OCI-LY7 (cell line): ENCODE results near the gene MRPS24. TPM values are rescaled to one million over a fixed set of nuclear protein-coding genes. Genes with fewer than 3 reads are reported as not detected.

Experiments used
- BruUV-seq: library from RNA; stranded (reverse); fragments of 400-500 nt; replicated peaks from 2 replicates; lab custom pipeline; 2021; lab: Mats Ljungman, UMichigan
- CTCF ChIA-PET: fragments of 300-600 bp; sonication (Branson Sonifier 250); formaldehyde crosslinking; loops from one replicate; lab custom pipeline; 2022; ENCODE audit warnings: antibody characterized with exemption; ENCODE audit not compliant: unreplicated experiment; lab: Charles Lee
- POLR2A ChIA-PET: fragments of 300-600 bp; sonication (Branson Sonifier 250); formaldehyde crosslinking; loops from one replicate; lab custom pipeline; 2022; ENCODE audit warnings: antibody characterized with exemption; lab: Charles Lee
- DNase-seq: peaks from one replicate; pipeline ENCODE4 v3.0.0-alpha.2; 2015; ENCODE audit warnings: low spot score
- H2AFZ ChIP-seq: fragments of 200-600 bp; sonication (generic), shearing (Covaris generic); 2 replicates; pipeline ENCODE4 v1.6.1; 2014; ENCODE audit warnings: mild to moderate bottlenecking, antibody characterized with exemption, low read length, moderate library complexity
- H3K27ac ChIP-seq: fragments of 200-600 bp; sonication (generic); 2 replicates; pipeline ENCODE4 v1.5.1; 2014; ENCODE audit warnings: mixed run types, low read depth, mild to moderate bottlenecking, moderate library complexity, low read length, inconsistent platforms; ENCODE audit not compliant: poor library complexity, severe bottlenecking
- H3K36me3 ChIP-seq: fragments of 200-600 bp; sonication (generic); 2 replicates; pipeline ENCODE4 v1.6.1; 2014; ENCODE audit warnings: mild to moderate bottlenecking, antibody characterized with exemption, low read length, moderate library complexity, mixed read lengths; ENCODE audit not compliant: insufficient read depth
- H3K4me1 ChIP-seq: fragments of 200-600 bp; sonication (generic); 2 replicates; pipeline ENCODE4 v1.5.1; 2014; ENCODE audit warnings: mild to moderate bottlenecking, low read length; ENCODE audit not compliant: insufficient read depth, poor library complexity, severe bottlenecking
- H3K4me2 ChIP-seq: fragments of 200-600 bp; sonication (generic); 2 replicates; pipeline ENCODE4 v1.6.1; 2014; ENCODE audit warnings: mild to moderate bottlenecking, low read length
- H3K4me3 ChIP-seq: fragments of 200-600 bp; sonication (generic); 2 replicates; pipeline ENCODE4 v1.5.1; 2014; ENCODE audit warnings: mild to moderate bottlenecking, low read depth, low read length; ENCODE audit not compliant: poor library complexity, severe bottlenecking
- H3K79me2 ChIP-seq: fragments of 200-600 bp; sonication (generic); 2 replicates; pipeline ENCODE4 v1.6.1; 2016; ENCODE audit warnings: low read depth, mild to moderate bottlenecking, low read length, moderate library complexity, mixed read lengths; ENCODE audit not compliant: insufficient read depth
- H3K9me2 ChIP-seq: fragments of 200-600 bp; sonication (generic); 2 replicates; pipeline ENCODE4 v1.6.1; 2016; ENCODE audit warnings: mild to moderate bottlenecking, low read length, mixed read lengths; ENCODE audit not compliant: insufficient read depth
- H3K9me3 ChIP-seq: fragments of 200-600 bp; sonication (generic); 2 replicates; pipeline ENCODE4 v1.6.1; 2014; ENCODE audit warnings: mild to moderate bottlenecking, mixed run types, low read length, mixed read lengths
- H4K20me1 ChIP-seq: fragments of 200-600 bp; sonication (generic); 2 replicates; pipeline ENCODE4 v1.6.1; 2014; ENCODE audit warnings: mild to moderate bottlenecking, antibody characterized with exemption, low read length, moderate library complexity, mixed read lengths; ENCODE audit not compliant: insufficient read depth
- CTCF ChIP-seq: fragments of 200-600 bp; sonication (generic); conservative IDR thresholded peaks from 2 replicates; pipeline ENCODE4 v1.5.1; 2014; ENCODE audit warnings: mild to moderate bottlenecking, antibody characterized with exemption, low read length, moderate library complexity, mixed read lengths
- EZH2phosphoT487 ChIP-seq: fragments of 200-600 bp; sonication (generic); IDR thresholded peaks from 2 replicates; pipeline ENCODE4 v1.6.1; 2018; ENCODE audit warnings: low read depth, borderline replicate concordance, mild to moderate bottlenecking, mixed run types, antibody characterized with exemption, low read length, moderate library complexity, mixed read lengths
- intact Hi-C: fragments of 100-400 bp; cut with micrococcal nuclease; formaldehyde crosslinking; loops from one replicate; pipeline ENCODE4 v1.10.0; 2022; ENCODE audit not compliant: unreplicated experiment
- total RNA-seq, 2 experiments: library from RNA; depleted of rRNA in 1 of 2; stranded (reverse); fragments of >200 nt in 1 of 2; shearing (Covaris generic) in 1 of 2; gene quantifications; 2 replicates each; pipeline ENCODE4 v1.2.3, GENCODE V29; 2014 to 2022

Gene MRPS24
- total RNA-seq, 2 experiments from 2014 or later, result 65.1 to 83.4 TPM

GRCh38 chr7:43844257-43844656, 25.1 kb downstream of the MRPS24 start:
- H3K9me3 ChIP-seq, result no peaks in the 10 kb centered on the region
- ChIA-PET CTCF (interaction anchor here (0.5 to 0.6 kb wide), 2 partner anchors 313 to 335 kb away, joined by 3 read pairs; no protein-coding TSS in a partner anchor), POLR2A (interaction anchor here (0.7 kb wide), 1 partner anchor 103 kb away, joined by 3 read pairs; no protein-coding TSS in a partner anchor)
- intact Hi-C loops, result no loop called here
- H3K4me2 ChIP-seq, result no peak overlapping the region
- H4K20me1 ChIP-seq, result no peaks in the 10 kb centered on the region
- BruUV-seq, result no TSS peak
- H3K27ac ChIP-seq, result no peak overlapping the region
- TF ChIP-seq CTCF, result no peak
- TF ChIP-seq EZH2phosphoT487, result no peak
- no peaks in the 10 kb centered on the region for H3K79me2 ChIP-seq
- H3K4me1 ChIP-seq, result no peaks in the 10 kb centered on the region
- no peak overlapping the region for H3K4me3 ChIP-seq
- no peak overlapping the region for H2AFZ ChIP-seq
- DNase-seq, result no peak
- H3K9me2 ChIP-seq, result no peaks in the 10 kb centered on the region
- H3K36me3 ChIP-seq, result no peaks in the 10 kb centered on the region

- no peaks in the 10 kb centered on the region for H3K79me2 ChIP-seq
- peaks cover 3% of the 10 kb centered on the region for H3K4me1 ChIP-seq
- H3K36me3 ChIP-seq, result no peaks in the 10 kb centered on the region
- no peak overlapping the region for H2AFZ ChIP-seq
- no peak overlapping the region for H3K4me3 ChIP-seq
- no peaks in the 10 kb centered on the region for H3K9me2 ChIP-seq
- intact Hi-C loops, result no loop called here
- ChIA-PET POLR2A (interaction anchor here (0.7 kb wide), 1 partner anchor 35 kb away, joined by 3 read pairs; no protein-coding TSS in a partner anchor), CTCF (no interaction called here)
- no peak for DNase-seq
- no peak for TF ChIP-seq EZH2phosphoT487
- TF ChIP-seq CTCF, result no peak
- BruUV-seq, result no TSS peak
- H4K20me1 ChIP-seq, result no peaks in the 10 kb centered on the region
- H3K4me2 ChIP-seq, result no peak overlapping the region
- H3K27ac ChIP-seq, result no peak overlapping the region
- no peaks in the 10 kb centered on the region for H3K9me3 ChIP-seq
Measured at GRCh38 chr7:43843296-43843695, 26.0 kb downstream of the MRPS24 start.

GRCh38 chr7:43838201-43838658, 31.1 kb downstream of the MRPS24 start:
- DNase-seq, result no peak
- intact Hi-C loops, result loop anchor here (5.0 to 10.0 kb wide), 2 partner anchors 111 to 383 kb away; partner anchors contain the start of gene COA1
- BruUV-seq, result no TSS peak
- H2AFZ ChIP-seq, result peak overlapping the region; percentile 79
- no peaks in the 10 kb centered on the region for H3K9me3 ChIP-seq
- peak overlapping the region; percentile 62 for H3K4me2 ChIP-seq
- H3K27ac ChIP-seq, result no peak overlapping the region
- H3K4me1 ChIP-seq, result peaks cover 10% of the 10 kb centered on the region
- H3K4me3 ChIP-seq, result no peak overlapping the region
- H3K36me3 ChIP-seq, result no peaks in the 10 kb centered on the region
- H4K20me1 ChIP-seq, result no peaks in the 10 kb centered on the region
- ChIA-PET POLR2A (interaction anchor here (0.6 to 1.3 kb wide), 3 partner anchors 9 to 173 kb away, joined by 3 to 6 read pairs (median 3); no protein-coding TSS in a partner anchor), CTCF (interaction anchor here (1.5 kb wide), 1 partner anchor 256 kb away, joined by 9 read pairs; the partner anchor contains the start of gene STK17A)
- H3K79me2 ChIP-seq, result no peaks in the 10 kb centered on the region
- H3K9me2 ChIP-seq, result no peaks in the 10 kb centered on the region
- no peak for TF ChIP-seq EZH2phosphoT487
- no peak for TF ChIP-seq CTCF
